Hepatocyte (in vitro differentiated cells): ENCODE results near the gene RAB4B. TPM values are rescaled to one million over a fixed set of nuclear protein-coding genes. Genes with fewer than 3 reads are reported as not detected.

Experiments
- DNase-seq: peaks from one replicate; pipeline ENCODE4 v3.0.0-alpha.2; 2016; ENCODE audit warnings: low spot score
- H2AFZ ChIP-seq: fragments of 200-600 bp; sonication (generic); 2 replicates; pipeline ENCODE4 v1.6.0; 2016; ENCODE audit warnings: antibody characterized with exemption, mild to moderate bottlenecking
- H3K27ac ChIP-seq: fragments of 200-600 bp; sonication (generic); 2 replicates; pipeline ENCODE4 v1.5.1; 2016; ENCODE audit warnings: mild to moderate bottlenecking
- H3K27me3 ChIP-seq: fragments of 200-600 bp; sonication (generic); 2 replicates; pipeline ENCODE4 v1.6.1; 2016
- H3K36me3 ChIP-seq: fragments of 200-600 bp; sonication (generic); replicated peaks from 2 replicates; pipeline ENCODE4 v1.5.1; 2016; ENCODE audit warnings: low read depth; ENCODE audit not compliant: insufficient read depth
- H3K4me1 ChIP-seq: fragments of 200-600 bp; sonication (generic); 2 replicates; pipeline ENCODE4 v1.5.1; 2016; ENCODE audit warnings: mild to moderate bottlenecking, moderate library complexity; ENCODE audit not compliant: insufficient read depth
- H3K4me2 ChIP-seq: fragments of 200-600 bp; sonication (generic); 2 replicates; pipeline ENCODE4 v1.6.0; 2016
- H3K4me3 ChIP-seq: fragments of 200-600 bp; sonication (generic); 2 replicates; pipeline ENCODE4 v1.5.1; 2016; ENCODE audit warnings: mild to moderate bottlenecking
- H3K79me2 ChIP-seq: fragments of 200-600 bp; sonication (generic); 2 replicates; pipeline ENCODE4 v1.6.0; 2017; ENCODE audit warnings: mild to moderate bottlenecking
- H3K9me2 ChIP-seq: fragments of 200-600 bp; sonication (generic); replicated peaks from 2 replicates; pipeline ENCODE4 v1.6.0; 2017; ENCODE audit warnings: mild to moderate bottlenecking; ENCODE audit not compliant: insufficient read depth
- H3K9me3 ChIP-seq: fragments of 200-600 bp; sonication (generic); 2 replicates; pipeline ENCODE4 v1.5.1; 2016; ENCODE audit warnings: low read depth, mild to moderate bottlenecking
- H4K20me1 ChIP-seq: fragments of 200-600 bp; sonication (generic); 2 replicates; pipeline ENCODE4 v1.6.0; 2016; ENCODE audit warnings: mild to moderate bottlenecking; ENCODE audit not compliant: insufficient read depth, poor library complexity, severe bottlenecking
- CTCF ChIP-seq: fragments of 200-600 bp; sonication (generic); IDR thresholded peaks from 2 replicates; pipeline ENCODE4 v1.5.1; 2016; ENCODE audit warnings: antibody characterized with exemption, mild to moderate bottlenecking; ENCODE audit not compliant: poor library complexity
- EZH2 ChIP-seq: fragments of 200-600 bp; sonication (generic); IDR thresholded peaks from 2 replicates; pipeline ENCODE4 v1.6.1; 2016; ENCODE audit warnings: antibody characterized with exemption, mild to moderate bottlenecking, borderline replicate concordance
- EZH2phosphoT487 ChIP-seq: fragments of 200-600 bp; sonication (generic); IDR thresholded peaks from one replicate; pipeline ENCODE4 v1.6.1; 2018; ENCODE audit warnings: antibody characterized with exemption, mild to moderate bottlenecking, low read depth, moderate library complexity; ENCODE audit not compliant: unreplicated experiment, severe bottlenecking
- WGBS: methylation state at CpG from one replicate; pipeline ENCODE4 v1.1.6; 2016; ENCODE audit warnings: low lambda C conversion rate; ENCODE audit errors: missing lambda C conversion rate; 5-methylcytosine and 5-hydroxymethylcytosine counted together
- polyA plus RNA-seq: library from polyadenylated mRNA; unstranded; fragments of >200 nt; fragmentation: Nextera tagmentation; extraction: Ambion mirVana; gene quantifications from 2 replicates; pipeline ENCODE4 v1.2.1, GENCODE V29; 2016
- total RNA-seq: library from RNA; depleted of rRNA; stranded (reverse); fragments of >200 nt; gene quantifications from 2 replicates; pipeline ENCODE4 v1.2.3, GENCODE V29; 2014

RAB4B gene
- total and polyA plus RNA-seq, 2 experiments from 2014 or later: 20.2 to 49.3 TPM

- H2AFZ ChIP-seq: no peak overlapping the region
- H3K36me3 ChIP-seq: no peaks in the 10 kb centered on the region
- H4K20me1 ChIP-seq: peaks cover 3% of the 10 kb centered on the region
- peaks cover 30% of the 10 kb centered on the region for H3K4me1 ChIP-seq
- H3K9me2 ChIP-seq: no peaks in the 10 kb centered on the region
- no peak for TF ChIP-seq EZH2
- TF ChIP-seq EZH2phosphoT487: no peak
- no peak for TF ChIP-seq CTCF
- no peak overlapping the region for H3K4me3 ChIP-seq
- 91% methylated on average over 3 of the region's 3 CpGs for WGBS
- peak overlapping the region; percentile 75 for H3K4me2 ChIP-seq
- no peak for DNase-seq
- H3K9me3 ChIP-seq: no peaks in the 10 kb centered on the region
- H3K27ac ChIP-seq: peak overlapping the region; percentile 96
- H3K79me2 ChIP-seq: peaks cover 70% of the 10 kb centered on the region
- no peaks in the 10 kb centered on the region for H3K27me3 ChIP-seq
Measured at GRCh38 chr19:40755248-40755624, 22.8 kb upstream of the RAB4B start.

- WGBS: 95% methylated on average over 8 of the region's 8 CpGs
Measured at GRCh38 chr19:40755791-40756190, 22.3 kb upstream of the RAB4B start.

GRCh38 chr19:40756502-40757110, 21.4 kb upstream of the RAB4B start:
- no peaks in the 10 kb centered on the region for H3K9me2 ChIP-seq
- 89% methylated on average over 10 of the region's 11 CpGs for WGBS
- H2AFZ ChIP-seq: no peak overlapping the region
- H3K9me3 ChIP-seq: no peaks in the 10 kb centered on the region
- no peaks in the 10 kb centered on the region for H3K36me3 ChIP-seq
- H3K4me1 ChIP-seq: peaks cover 30% of the 10 kb centered on the region
- H3K79me2 ChIP-seq: peaks cover 73% of the 10 kb centered on the region
- H4K20me1 ChIP-seq: peaks cover 5% of the 10 kb centered on the region
- no peak for DNase-seq
- no peak for TF ChIP-seq CTCF
- no peak for TF ChIP-seq EZH2phosphoT487
- no peak for TF ChIP-seq EZH2
- no peak overlapping the region for H3K27ac ChIP-seq
- no peak overlapping the region for H3K4me2 ChIP-seq
- H3K4me3 ChIP-seq: no peak overlapping the region
- no peaks in the 10 kb centered on the region for H3K27me3 ChIP-seq

More at GRCh38 chr19:40755791-40756190, 22.3 kb upstream of the RAB4B start:
- no peak for DNase-seq
- Histone ChIP-seq H3K4me2 (peak overlapping the region; percentile 75), H3K36me3 (no peaks in the 10 kb centered on the region), H3K4me1 (peaks cover 30% of the 10 kb centered on the region), H3K27ac (peak overlapping the region; percentile 96), H2AFZ (no peak overlapping the region), H3K9me3 (no peaks in the 10 kb centered on the region), H3K79me2 (peaks cover 73% of the 10 kb centered on the region), H3K4me3 (no peak overlapping the region), H4K20me1 (peaks cover 5% of the 10 kb centered on the region), H3K27me3 (no peaks in the 10 kb centered on the region), H3K9me2 (no peaks in the 10 kb centered on the region)
- TF ChIP-seq EZH2 (no peak), EZH2phosphoT487 (no peak), CTCF (no peak)
